Ascending aorta (tissue), 2 donors: Measurements from ENCODE around the gene SDK2. TPM values are rescaled to one million over a fixed set of nuclear protein-coding genes. Genes with fewer than 3 reads are reported as not detected.

Experiments used
- DNase-seq, 2 donors: peaks; one replicate each; pipeline ENCODE4 v3.0.0-alpha.2; 2019; ENCODE audit warnings: low spot score in 2 of 2
- H3K27ac ChIP-seq, 2 donors: fragments of 200-600 bp; sonication (generic); one replicate each; pipeline ENCODE4 v1.5.1; 2016 to 2017; ENCODE audit warnings: mild to moderate bottlenecking in 1 of 2
- H3K27me3 ChIP-seq: fragments of 200-600 bp; sonication (generic); one replicate; pipeline ENCODE4 v1.5.1; 2017
- H3K36me3 ChIP-seq, 2 donors: fragments of 200-600 bp; sonication (generic); one replicate each; pipeline ENCODE4 v1.5.1; 2016
- H3K4me1 ChIP-seq, 2 donors: fragments of 200-600 bp; sonication (generic); one replicate each; pipeline ENCODE4 v1.5.1; 2016 to 2017; ENCODE audit warnings: mild to moderate bottlenecking in 1 of 2
- H3K4me3 ChIP-seq, 2 donors: fragments of 200-600 bp; sonication (generic); one replicate each; pipeline ENCODE4 v1.5.1; 2016 to 2017; ENCODE audit warnings: mild to moderate bottlenecking in 1 of 2
- H3K9me3 ChIP-seq, 2 donors: fragments of 200-600 bp; sonication (generic); one replicate each; pipeline ENCODE4 v1.5.1; 2016
- intact Hi-C: fragments of 100-400 bp; cut with DNase I; formaldehyde crosslinking; loops from one replicate; pipeline ENCODE4 v1.15.1; 2023
- total RNA-seq: library from RNA; depleted of rRNA; stranded (reverse); fragments of >200 nt; gene quantifications from one replicate; pipeline ENCODE4 v1.1.0, GENCODE V29; 2016
- TF ChIP-seq, protein P1 (sequence below), 3 experiments: fragments of 200-600 bp in 2 of 3; fragments of 450-650 bp in 1 of 3; sonication (generic) in 2 of 3; IDR thresholded peaks; one replicate each; pipeline ENCODE4 v1.5.1; 2016 to 2019; ENCODE audit warnings: antibody characterized with exemption in 3 of 3, mild to moderate bottlenecking in 1 of 3, moderate library complexity in 1 of 3

Gene SDK2
- total RNA-seq, 1 donor from 2014 or later, result 8.1 TPM

DNA sequence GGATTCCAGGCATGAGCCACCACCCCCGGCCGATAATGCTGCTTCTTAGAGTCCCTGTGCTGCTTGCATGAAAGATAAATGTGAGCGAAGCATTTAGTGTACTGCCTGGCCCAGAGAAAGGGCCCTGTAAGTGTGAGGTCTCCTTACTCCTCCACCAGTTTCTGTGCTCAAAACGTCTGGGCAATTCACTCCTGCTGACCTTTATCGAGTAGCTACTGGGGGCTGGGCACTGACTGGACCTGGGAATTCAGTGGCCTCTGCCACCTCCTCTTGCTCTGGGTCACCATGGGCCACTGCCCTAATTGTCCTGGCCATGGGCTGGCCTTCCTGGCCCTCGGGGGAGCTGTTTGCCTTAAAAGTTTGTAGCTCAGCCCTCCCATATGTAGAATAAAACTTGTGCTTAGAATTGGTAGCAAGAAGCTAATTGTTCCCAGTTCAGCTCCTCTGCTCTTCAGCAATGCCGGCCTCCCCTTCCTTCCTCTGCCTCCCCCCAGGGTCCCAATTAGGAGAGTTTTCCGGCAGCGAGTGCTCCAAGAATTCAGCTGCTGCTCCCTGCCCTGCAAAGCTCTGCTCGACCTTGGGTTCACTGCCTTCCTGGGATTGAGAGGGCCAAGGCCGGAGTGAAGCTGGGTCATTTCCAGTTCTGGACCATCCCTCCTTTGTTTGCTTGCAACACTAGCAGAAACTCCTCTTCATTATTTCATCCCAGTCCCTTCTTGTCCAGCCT, 233.5 kb downstream of the SDK2 start:
- no peaks in the 10 kb centered on the region for H3K9me3 ChIP-seq
- no peaks in the 10 kb centered on the region for H3K36me3 ChIP-seq

DNA sequence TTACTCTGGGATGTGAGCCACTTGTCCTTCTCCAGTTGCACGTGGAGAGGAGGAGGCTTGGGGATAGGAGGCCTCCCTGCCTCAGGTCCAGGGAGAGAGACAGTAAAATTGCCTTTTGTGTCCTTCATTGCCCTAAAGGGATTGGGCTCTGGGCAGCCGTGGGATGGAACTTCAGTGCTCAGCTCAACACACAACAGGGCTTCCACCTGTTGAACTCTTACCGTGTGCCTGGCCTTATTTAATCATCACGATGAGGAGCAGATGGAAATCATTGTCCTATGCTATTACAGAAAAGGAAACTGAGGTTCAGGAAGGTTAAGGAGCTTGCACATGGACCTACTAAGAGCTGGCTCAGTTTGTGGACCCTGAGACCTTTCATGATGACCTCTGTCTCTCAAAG, 240.0 kb downstream of the SDK2 start:
- Histone ChIP-seq H3K4me1 (no peaks in the 10 kb centered on the region), H3K9me3 (no peaks in the 10 kb centered on the region), H3K4me3 (no peak overlapping the region), H3K27ac (no peak overlapping the region), H3K27me3 (no peaks in the 10 kb centered on the region), H3K36me3 (peaks cover 0 to 7% of the 10 kb centered on the region in 2 donors)
- TF ChIP-seq, protein P1, sequence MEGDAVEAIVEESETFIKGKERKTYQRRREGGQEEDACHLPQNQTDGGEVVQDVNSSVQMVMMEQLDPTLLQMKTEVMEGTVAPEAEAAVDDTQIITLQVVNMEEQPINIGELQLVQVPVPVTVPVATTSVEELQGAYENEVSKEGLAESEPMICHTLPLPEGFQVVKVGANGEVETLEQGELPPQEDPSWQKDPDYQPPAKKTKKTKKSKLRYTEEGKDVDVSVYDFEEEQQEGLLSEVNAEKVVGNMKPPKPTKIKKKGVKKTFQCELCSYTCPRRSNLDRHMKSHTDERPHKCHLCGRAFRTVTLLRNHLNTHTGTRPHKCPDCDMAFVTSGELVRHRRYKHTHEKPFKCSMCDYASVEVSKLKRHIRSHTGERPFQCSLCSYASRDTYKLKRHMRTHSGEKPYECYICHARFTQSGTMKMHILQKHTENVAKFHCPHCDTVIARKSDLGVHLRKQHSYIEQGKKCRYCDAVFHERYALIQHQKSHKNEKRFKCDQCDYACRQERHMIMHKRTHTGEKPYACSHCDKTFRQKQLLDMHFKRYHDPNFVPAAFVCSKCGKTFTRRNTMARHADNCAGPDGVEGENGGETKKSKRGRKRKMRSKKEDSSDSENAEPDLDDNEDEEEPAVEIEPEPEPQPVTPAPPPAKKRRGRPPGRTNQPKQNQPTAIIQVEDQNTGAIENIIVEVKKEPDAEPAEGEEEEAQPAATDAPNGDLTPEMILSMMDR (IDR thresholded peaks at IDR 0.05), result no peak
- no peak for DNase-seq
- intact Hi-C loops, result no loop called here

More for the DNA sequence above, 233.5 kb downstream of the SDK2 start:
- Histone ChIP-seq H3K27ac (peak overlapping the region in 1 of 2 donors; percentile 2), H3K4me1 (no peaks in the 10 kb centered on the region), H3K4me3 (no peak overlapping the region), H3K27me3 (no peaks in the 10 kb centered on the region)
- DNase-seq, result no peak
- TF ChIP-seq, protein P1 (IDR thresholded peaks at IDR 0.05), result no peak
- intact Hi-C loops, result no loop called here

DNA sequence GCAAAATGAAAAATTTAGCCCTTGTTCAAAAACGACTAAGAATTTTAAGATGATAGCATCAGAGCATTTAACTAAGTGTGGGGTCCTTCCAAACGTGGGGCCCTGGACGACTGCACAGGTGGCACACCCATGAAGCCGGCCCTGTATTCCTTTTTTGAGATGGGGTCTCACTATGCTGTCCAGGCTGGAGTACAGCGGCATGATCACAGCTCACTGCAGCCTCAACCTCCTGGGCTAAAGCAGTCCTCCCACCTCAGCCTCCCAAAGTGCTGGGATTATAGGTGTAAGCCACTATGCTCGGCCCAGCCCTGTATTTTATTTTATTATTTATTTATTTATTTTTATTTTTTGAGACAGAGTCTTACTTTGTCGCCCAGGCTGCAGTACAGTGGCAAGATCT, 241.8 kb downstream of the SDK2 start:
- Histone ChIP-seq H3K27ac (no peak overlapping the region), H3K9me3 (no peaks in the 10 kb centered on the region), H3K27me3 (no peaks in the 10 kb centered on the region), H3K4me1 (no peaks in the 10 kb centered on the region), H3K36me3 (peaks cover 0 to 7% of the 10 kb centered on the region in 2 donors), H3K4me3 (no peak overlapping the region)
- TF ChIP-seq, protein P1 (IDR thresholded peaks at IDR 0.05), result no peak
- DNase-seq, result no peak
- intact Hi-C loops, result no loop called here

DNA sequence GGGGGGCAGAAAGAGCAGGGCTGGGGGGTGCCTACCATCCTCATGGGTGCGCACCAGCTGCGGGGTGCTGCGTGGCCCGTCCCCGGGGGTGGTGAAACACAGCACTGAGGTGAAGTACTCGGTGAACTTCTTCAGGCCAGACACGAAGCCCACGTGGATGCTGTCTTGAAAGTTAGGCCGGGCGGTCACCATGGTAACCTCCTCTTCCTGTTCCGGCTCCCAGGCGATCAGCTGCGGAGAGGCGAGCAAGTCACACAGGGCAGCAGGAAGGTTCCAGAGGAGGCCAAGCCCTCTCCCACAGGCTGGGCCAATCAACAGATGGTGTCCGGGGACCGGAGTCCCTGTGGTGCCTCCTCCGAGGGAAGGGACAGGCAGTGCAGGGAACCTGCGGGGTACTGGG, 242.3 kb downstream of the SDK2 start:
- TF ChIP-seq, protein P1 (IDR thresholded peaks at IDR 0.05), result no peak
- Histone ChIP-seq H3K36me3 (peaks cover 0 to 7% of the 10 kb centered on the region in 2 donors), H3K4me1 (no peaks in the 10 kb centered on the region), H3K27me3 (no peaks in the 10 kb centered on the region), H3K9me3 (no peaks in the 10 kb centered on the region), H3K27ac (no peak overlapping the region), H3K4me3 (no peak overlapping the region)
- intact Hi-C loops, result no loop called here
- DNase-seq, result no peak

DNA sequence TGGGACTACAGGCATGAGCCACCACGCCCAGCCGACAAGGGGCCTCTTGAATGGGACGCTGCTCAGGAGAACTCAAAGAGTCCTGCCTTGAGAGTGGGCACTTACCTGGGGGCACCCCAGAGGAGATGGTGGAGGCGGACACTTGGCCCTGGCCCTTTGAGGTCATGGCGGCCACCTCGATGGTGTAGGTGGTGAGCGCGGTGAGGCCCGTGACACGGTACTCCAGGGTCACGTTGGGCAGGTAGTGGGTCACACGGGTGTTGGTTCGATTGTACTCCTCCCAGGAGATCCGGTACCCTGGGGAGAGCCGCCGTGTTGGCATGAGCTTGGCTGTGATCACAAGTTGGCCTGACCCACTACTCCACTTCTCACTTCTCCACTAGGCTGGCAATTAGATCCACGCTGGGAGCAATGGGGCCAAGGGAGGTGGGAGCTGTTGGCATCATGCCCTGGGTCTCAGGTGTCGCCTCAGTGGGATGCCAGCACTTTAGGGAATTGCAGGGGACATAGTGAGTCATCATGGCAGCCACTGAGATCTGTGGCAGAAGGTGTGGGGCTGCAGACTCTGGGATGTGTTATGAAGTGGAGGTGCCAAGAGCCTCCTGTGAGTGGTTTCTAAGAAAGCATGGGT, 243.2 kb downstream of the SDK2 start:
- H3K4me1 ChIP-seq, result no peaks in the 10 kb centered on the region
- H3K9me3 ChIP-seq, result no peaks in the 10 kb centered on the region
- TF ChIP-seq, protein P1 (IDR thresholded peaks at IDR 0.05), result no peak
- no peak overlapping the region for H3K4me3 ChIP-seq
- H3K27me3 ChIP-seq, result no peaks in the 10 kb centered on the region
- H3K27ac ChIP-seq, result no peak overlapping the region
- intact Hi-C loops, result no loop called here
- DNase-seq, result no peak
- H3K36me3 ChIP-seq, result peaks cover 0 to 7% of the 10 kb centered on the region in 2 donors
